ENCODE measurements around the gene SORCS1.

SORCS1 gene

GRCh38 chr10:107071301-107071700 lies 93.2 kb downstream of the SORCS1 start:
- no peaks in the 10 kb centered on the region for H3K27me3 ChIP-seq (ENCODE audit: control insufficient read depth, insufficient read depth, low read length)
- peaks cover 10% of the 10 kb centered on the region for H3K4me1 ChIP-seq (ENCODE audit: control insufficient read depth, low read depth, low read length)
- H3K27ac ChIP-seq (ENCODE audit: low read length): no peak overlapping the region
- no peaks in the 10 kb centered on the region for H3K9me3 ChIP-seq (ENCODE audit: control insufficient read depth, low read depth, low read length)
- no peak overlapping the region for H3K9ac ChIP-seq (ENCODE audit: low read length)
- no peaks in the 10 kb centered on the region for H3K36me3 ChIP-seq (ENCODE audit: control insufficient read depth, low read depth, low read length)
- H3K4me3 ChIP-seq (ENCODE audit: low read length): no peak overlapping the region

GRCh38 chr10:107067843-107068242 lies 96.7 kb downstream of the SORCS1 start:
- peaks cover 10% of the 10 kb centered on the region for H3K4me1 ChIP-seq (ENCODE audit: control insufficient read depth, low read depth, low read length)
- H3K9me3 ChIP-seq (ENCODE audit: control insufficient read depth, low read depth, low read length): no peaks in the 10 kb centered on the region
- H3K9ac ChIP-seq (ENCODE audit: low read length): no peak overlapping the region
- no peak overlapping the region for H3K4me3 ChIP-seq (ENCODE audit: low read length)
- no peaks in the 10 kb centered on the region for H3K36me3 ChIP-seq (ENCODE audit: control insufficient read depth, low read depth, low read length)
- no peaks in the 10 kb centered on the region for H3K27me3 ChIP-seq (ENCODE audit: control insufficient read depth, insufficient read depth, low read length)
- no peak overlapping the region for H3K27ac ChIP-seq (ENCODE audit: low read length)

DNA sequence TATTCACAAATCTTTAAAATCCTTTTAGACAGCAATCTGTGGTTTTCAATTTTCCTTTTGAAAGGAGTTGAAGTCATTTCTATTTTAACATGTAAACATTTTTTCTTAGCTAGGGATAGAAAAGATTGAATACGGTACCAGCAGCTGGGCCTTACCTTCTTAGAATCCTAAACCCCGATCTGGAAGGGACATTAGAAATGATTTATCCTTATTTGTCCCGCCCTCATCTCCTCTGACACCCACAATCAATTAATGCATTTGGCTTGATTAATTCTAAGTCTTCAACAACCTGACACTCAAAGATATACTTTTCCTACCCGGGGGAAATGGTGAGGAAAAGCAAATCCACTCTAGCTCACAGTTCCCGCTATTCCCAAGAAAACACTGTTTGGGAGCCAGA lies 100.4 kb downstream of the SORCS1 start:
- no peak overlapping the region for H3K9ac ChIP-seq (ENCODE audit: low read length)
- no peaks in the 10 kb centered on the region for H3K9me3 ChIP-seq (ENCODE audit: control insufficient read depth, low read depth, low read length)
- no peaks in the 10 kb centered on the region for H3K27me3 ChIP-seq (ENCODE audit: control insufficient read depth, insufficient read depth, low read length)
- H3K36me3 ChIP-seq (ENCODE audit: control insufficient read depth, low read depth, low read length): no peaks in the 10 kb centered on the region
- no peak overlapping the region for H3K27ac ChIP-seq (ENCODE audit: low read length)
- H3K4me3 ChIP-seq (ENCODE audit: low read length): no peak overlapping the region
- H3K4me1 ChIP-seq (ENCODE audit: control insufficient read depth, low read depth, low read length): peaks cover 5% of the 10 kb centered on the region

GRCh38 chr10:107059872-107060271 lies 104.6 kb downstream of the SORCS1 start:
- Histone ChIP-seq H3K4me1 (ENCODE audit: control insufficient read depth, low read depth, low read length) (peaks cover 11% of the 10 kb centered on the region), H3K36me3 (ENCODE audit: control insufficient read depth, low read depth, low read length) (no peaks in the 10 kb centered on the region), H3K9me3 (ENCODE audit: control insufficient read depth, low read depth, low read length) (no peaks in the 10 kb centered on the region), H3K4me3 (ENCODE audit: low read length) (no peak overlapping the region), H3K27me3 (ENCODE audit: control insufficient read depth, insufficient read depth, low read length) (no peaks in the 10 kb centered on the region), H3K27ac (ENCODE audit: low read length) (no peak overlapping the region), H3K9ac (ENCODE audit: low read length) (no peak overlapping the region)

GRCh38 chr10:107059068-107059804 lies 105.3 kb downstream of the SORCS1 start:
- Histone ChIP-seq H3K4me3 (ENCODE audit: low read length) (no peak overlapping the region), H3K27ac (ENCODE audit: low read length) (no peak overlapping the region), H3K9ac (ENCODE audit: low read length) (no peak overlapping the region), H3K9me3 (ENCODE audit: control insufficient read depth, low read depth, low read length) (no peaks in the 10 kb centered on the region), H3K36me3 (ENCODE audit: control insufficient read depth, low read depth, low read length) (no peaks in the 10 kb centered on the region), H3K4me1 (ENCODE audit: control insufficient read depth, low read depth, low read length) (peaks cover 11% of the 10 kb centered on the region), H3K27me3 (ENCODE audit: control insufficient read depth, insufficient read depth, low read length) (no peaks in the 10 kb centered on the region)

- H3K27ac ChIP-seq (ENCODE audit: low read length): no peak overlapping the region
- no peak overlapping the region for H3K9ac ChIP-seq (ENCODE audit: low read length)
- no peak overlapping the region for H3K4me3 ChIP-seq (ENCODE audit: low read length)
- no peaks in the 10 kb centered on the region for H3K9me3 ChIP-seq (ENCODE audit: control insufficient read depth, low read depth, low read length)
- no peaks in the 10 kb centered on the region for H3K36me3 ChIP-seq (ENCODE audit: control insufficient read depth, low read depth, low read length)
- peaks cover 11% of the 10 kb centered on the region for H3K4me1 ChIP-seq (ENCODE audit: control insufficient read depth, low read depth, low read length)
- no peaks in the 10 kb centered on the region for H3K27me3 ChIP-seq (ENCODE audit: control insufficient read depth, insufficient read depth, low read length)
Measured at GRCh38 chr10:107058331-107058730, 106.2 kb downstream of the SORCS1 start.

DNA sequence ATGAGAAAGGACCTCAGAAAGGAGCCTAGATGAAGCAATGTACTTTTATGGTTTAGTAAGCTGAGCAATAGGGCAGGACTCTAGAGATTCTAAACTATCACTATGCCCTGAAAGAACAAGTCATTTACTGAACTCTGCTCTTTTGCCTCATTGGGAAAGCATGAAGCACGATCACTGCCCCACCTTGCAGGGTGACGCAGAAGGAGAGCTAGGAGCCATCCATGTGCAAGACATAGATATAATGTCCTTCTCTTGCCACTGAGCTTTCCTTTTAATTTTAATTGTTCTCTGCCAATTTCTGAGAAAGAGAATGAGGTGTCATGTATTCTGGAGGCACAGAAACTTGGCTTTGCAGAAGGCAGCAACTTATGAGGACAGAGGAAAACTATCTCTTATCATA lies 108.3 kb downstream of the SORCS1 start:
- Histone ChIP-seq H3K4me1 (ENCODE audit: control insufficient read depth, low read depth, low read length) (peaks cover 6% of the 10 kb centered on the region), H3K36me3 (ENCODE audit: control insufficient read depth, low read depth, low read length) (no peaks in the 10 kb centered on the region), H3K27me3 (ENCODE audit: control insufficient read depth, insufficient read depth, low read length) (no peaks in the 10 kb centered on the region), H3K9ac (ENCODE audit: low read length) (no peak overlapping the region), H3K4me3 (ENCODE audit: low read length) (no peak overlapping the region), H3K9me3 (ENCODE audit: control insufficient read depth, low read depth, low read length) (no peaks in the 10 kb centered on the region), H3K27ac (ENCODE audit: low read length) (no peak overlapping the region)

DNA sequence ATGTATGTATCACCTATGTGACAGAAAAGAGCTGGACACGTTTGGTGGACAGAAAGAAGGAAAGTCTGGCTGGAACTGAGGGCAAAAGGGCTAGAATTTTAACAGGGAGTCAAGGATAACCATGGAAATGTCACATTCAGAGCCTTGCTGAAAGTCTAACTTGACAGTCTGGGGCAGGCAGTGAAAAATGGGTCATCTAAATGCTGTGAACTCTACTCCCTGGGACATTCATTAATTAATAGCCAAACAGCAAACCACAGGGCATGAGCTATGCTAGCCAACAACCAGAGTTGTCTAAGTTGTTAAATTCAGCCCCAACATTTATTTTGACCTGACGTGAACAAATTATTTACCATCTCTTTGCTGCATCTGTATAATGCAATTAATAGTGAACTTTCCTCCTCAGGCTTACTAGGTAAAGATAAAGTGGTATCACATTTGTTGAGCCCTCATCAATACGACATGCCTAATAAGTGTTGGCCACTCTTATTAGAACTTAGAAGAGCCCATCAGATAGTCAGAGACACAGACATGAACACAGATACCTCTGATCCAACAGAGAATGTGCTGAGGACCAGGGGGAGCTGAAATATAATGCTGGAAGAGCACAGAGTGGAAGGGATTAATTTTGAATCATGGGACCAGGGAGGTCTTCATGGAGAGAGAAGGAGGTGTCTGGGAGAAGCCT lies 109.9 kb downstream of the SORCS1 start:
- H3K36me3 ChIP-seq (ENCODE audit: control insufficient read depth, low read depth, low read length): no peaks in the 10 kb centered on the region
- no peak overlapping the region for H3K27ac ChIP-seq (ENCODE audit: low read length)
- H3K4me3 ChIP-seq (ENCODE audit: low read length): no peak overlapping the region
- H3K9me3 ChIP-seq (ENCODE audit: control insufficient read depth, low read depth, low read length): no peaks in the 10 kb centered on the region
- H3K27me3 ChIP-seq (ENCODE audit: control insufficient read depth, insufficient read depth, low read length): no peaks in the 10 kb centered on the region
- H3K4me1 ChIP-seq (ENCODE audit: control insufficient read depth, low read depth, low read length): peaks cover 6% of the 10 kb centered on the region
- H3K9ac ChIP-seq (ENCODE audit: low read length): no peak overlapping the region

- H3K27ac ChIP-seq (ENCODE audit: low read length): no peak overlapping the region
- no peaks in the 10 kb centered on the region for H3K36me3 ChIP-seq (ENCODE audit: control insufficient read depth, low read depth, low read length)
Measured at GRCh38 chr10:107051769-107052168, 112.7 kb downstream of the SORCS1 start.

DNA sequence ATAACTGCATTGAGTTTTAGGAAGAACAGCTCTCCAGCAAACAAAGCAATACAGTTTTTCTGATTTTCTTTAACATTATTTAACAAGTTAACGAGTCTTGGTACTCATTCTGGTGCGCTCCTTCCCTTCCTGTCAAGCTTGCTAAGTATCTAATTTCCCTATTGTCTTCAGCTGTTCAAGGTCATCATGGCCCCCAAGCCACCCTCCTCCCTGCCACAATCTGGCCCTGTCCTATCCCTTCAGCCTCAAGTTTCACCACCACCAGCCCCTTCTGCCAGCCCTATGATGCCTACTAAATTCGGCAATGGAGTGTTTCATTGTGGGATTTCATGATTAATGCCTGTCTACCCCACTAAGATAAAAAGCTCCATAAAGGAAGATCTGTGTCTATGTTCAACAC lies 121.0 kb downstream of the SORCS1 start:
- Histone ChIP-seq H3K27ac (ENCODE audit: low read length) (no peak overlapping the region), H3K4me1 (ENCODE audit: control insufficient read depth, low read depth, low read length) (no peaks in the 10 kb centered on the region), H3K9ac (ENCODE audit: low read length) (no peak overlapping the region), H3K9me3 (ENCODE audit: control insufficient read depth, low read depth, low read length) (no peaks in the 10 kb centered on the region), H3K36me3 (ENCODE audit: control insufficient read depth, low read depth, low read length) (no peaks in the 10 kb centered on the region), H3K4me3 (ENCODE audit: low read length) (no peak overlapping the region), H3K27me3 (ENCODE audit: control insufficient read depth, insufficient read depth, low read length) (no peaks in the 10 kb centered on the region)

More at GRCh38 chr10:107051769-107052168, 112.7 kb downstream of the SORCS1 start:
- Histone ChIP-seq H3K9me3 (ENCODE audit: control insufficient read depth, low read depth, low read length) (no peaks in the 10 kb centered on the region), H3K4me3 (ENCODE audit: low read length) (no peak overlapping the region), H3K4me1 (ENCODE audit: control insufficient read depth, low read depth, low read length) (no peaks in the 10 kb centered on the region), H3K9ac (ENCODE audit: low read length) (no peak overlapping the region), H3K27me3 (ENCODE audit: control insufficient read depth, insufficient read depth, low read length) (no peaks in the 10 kb centered on the region)

DNA sequence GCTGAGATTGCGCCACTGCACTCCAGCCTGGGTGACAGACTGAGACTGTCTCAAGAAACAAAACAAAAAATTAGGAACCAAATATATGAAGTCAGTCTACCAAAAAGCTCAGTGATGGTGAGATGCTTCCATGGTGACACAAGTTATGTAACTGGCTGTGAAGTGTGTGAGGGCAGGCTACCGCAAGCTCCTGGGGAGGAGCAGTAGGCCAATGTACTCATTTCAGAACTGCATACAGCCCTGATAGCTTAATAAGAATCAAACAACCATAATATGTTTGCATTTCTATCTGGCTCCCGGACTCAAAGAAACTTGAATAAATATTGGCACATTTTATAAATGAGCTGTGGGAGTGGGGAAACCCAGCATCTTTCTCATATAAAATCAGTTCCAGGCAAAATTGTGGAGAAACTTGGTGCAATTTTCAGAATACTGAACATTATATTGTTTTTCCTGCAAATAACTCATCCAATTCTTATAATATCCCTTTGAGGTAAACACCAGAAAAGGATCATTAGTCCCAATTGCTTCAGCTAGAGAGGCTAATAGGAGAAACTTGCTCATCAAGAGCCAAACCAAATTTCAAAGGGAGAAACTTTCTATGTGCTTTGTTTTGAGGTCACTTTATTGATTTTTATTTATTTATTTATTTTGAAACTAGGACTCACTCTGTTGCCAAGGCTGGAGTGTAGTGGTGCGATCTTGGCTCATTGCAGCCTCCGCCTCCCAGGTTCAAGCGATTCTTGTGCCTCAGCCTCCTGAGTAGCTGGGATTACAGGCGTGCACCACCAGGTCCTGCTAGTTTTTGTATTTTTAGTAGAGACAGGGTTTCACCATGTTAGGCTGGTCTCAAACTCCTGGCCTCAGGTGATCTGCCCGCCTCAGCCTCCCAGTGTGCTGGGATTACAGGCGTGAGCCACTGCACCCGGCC lies 127.0 kb downstream of the SORCS1 start:
- no peak overlapping the region for H3K9ac ChIP-seq (ENCODE audit: low read length)
- H3K4me1 ChIP-seq (ENCODE audit: control insufficient read depth, low read depth, low read length): peaks cover 7% of the 10 kb centered on the region
- H3K9me3 ChIP-seq (ENCODE audit: control insufficient read depth, low read depth, low read length): no peaks in the 10 kb centered on the region
- no peak overlapping the region for H3K27ac ChIP-seq (ENCODE audit: low read length)
- H3K27me3 ChIP-seq (ENCODE audit: control insufficient read depth, insufficient read depth, low read length): no peaks in the 10 kb centered on the region
- no peaks in the 10 kb centered on the region for H3K36me3 ChIP-seq (ENCODE audit: control insufficient read depth, low read depth, low read length)
- H3K4me3 ChIP-seq (ENCODE audit: low read length): no peak overlapping the region
